ENCODE results near the gene MSLN. TPM values are rescaled to one million over a fixed set of nuclear protein-coding genes. Genes with fewer than 3 reads are reported as not detected.

MSLN gene
- total RNA-seq, 1 experiment from 2014 or later = not detected

DNA sequence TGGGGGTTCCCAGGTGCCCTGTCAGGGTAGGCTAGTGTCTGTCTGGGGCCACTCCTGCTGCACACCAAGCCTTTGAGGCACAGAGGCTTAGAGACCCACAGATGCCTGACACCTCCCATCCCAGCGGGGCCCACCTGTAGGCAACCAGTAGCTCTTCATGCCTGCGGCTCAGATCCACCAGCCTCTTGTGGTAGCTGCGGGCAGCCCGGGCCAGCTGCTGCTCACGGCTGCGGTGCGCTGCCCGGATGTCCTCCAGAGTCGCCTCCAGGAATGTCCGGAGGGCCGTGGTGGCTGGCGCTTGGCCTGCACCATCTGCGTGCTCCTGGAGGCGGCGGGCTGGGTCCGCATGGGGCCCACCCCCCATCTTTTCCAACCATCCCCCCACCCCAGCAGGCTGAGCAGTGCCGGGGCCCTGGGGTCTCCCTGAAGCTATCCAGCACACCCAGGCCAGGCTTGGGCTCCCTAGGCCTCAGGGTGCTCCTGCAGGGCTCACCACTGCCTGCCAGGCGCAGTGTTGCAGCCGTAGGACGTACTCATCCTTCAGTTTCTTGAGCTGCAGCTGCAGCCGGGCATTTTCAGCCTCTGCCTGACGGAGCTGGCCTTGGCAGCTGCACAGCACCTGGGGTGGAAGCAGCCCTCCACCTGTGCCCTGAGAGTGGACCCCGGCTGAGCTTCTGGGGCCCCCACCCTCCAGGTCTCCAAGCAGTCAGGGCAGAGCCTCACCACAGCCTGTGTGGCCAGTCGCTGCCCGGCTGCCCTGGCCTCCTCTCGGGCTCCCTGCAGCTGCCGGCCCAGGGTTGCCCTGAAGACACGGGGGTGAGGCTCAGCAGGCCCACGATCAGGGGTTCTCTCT, 36.1 kb upstream of the MSLN start:
- intact Hi-C loops (cut with micrococcal nuclease; ENCODE audit: unreplicated experiment) = no loop called here
- no peaks in the 10 kb centered on the region for H3K9me3 ChIP-seq (ENCODE audit: low read depth, low read length, poor library complexity, severe bottlenecking)
- POLR2A ChIA-PET (ENCODE audit: low non-redundant PET) = no interaction called here
- TF ChIP-seq EZH2 (IDR thresholded peaks at IDR 0.05; ENCODE audit: borderline replicate concordance, low read depth, low read length, poor library complexity, severe bottlenecking) = no peak
- TF ChIP-seq, protein P1, sequence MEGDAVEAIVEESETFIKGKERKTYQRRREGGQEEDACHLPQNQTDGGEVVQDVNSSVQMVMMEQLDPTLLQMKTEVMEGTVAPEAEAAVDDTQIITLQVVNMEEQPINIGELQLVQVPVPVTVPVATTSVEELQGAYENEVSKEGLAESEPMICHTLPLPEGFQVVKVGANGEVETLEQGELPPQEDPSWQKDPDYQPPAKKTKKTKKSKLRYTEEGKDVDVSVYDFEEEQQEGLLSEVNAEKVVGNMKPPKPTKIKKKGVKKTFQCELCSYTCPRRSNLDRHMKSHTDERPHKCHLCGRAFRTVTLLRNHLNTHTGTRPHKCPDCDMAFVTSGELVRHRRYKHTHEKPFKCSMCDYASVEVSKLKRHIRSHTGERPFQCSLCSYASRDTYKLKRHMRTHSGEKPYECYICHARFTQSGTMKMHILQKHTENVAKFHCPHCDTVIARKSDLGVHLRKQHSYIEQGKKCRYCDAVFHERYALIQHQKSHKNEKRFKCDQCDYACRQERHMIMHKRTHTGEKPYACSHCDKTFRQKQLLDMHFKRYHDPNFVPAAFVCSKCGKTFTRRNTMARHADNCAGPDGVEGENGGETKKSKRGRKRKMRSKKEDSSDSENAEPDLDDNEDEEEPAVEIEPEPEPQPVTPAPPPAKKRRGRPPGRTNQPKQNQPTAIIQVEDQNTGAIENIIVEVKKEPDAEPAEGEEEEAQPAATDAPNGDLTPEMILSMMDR (conservative IDR thresholded peaks at IDR 0.05; ENCODE audit: low read depth, low read length) = no peak
- H3K4me1 ChIP-seq (ENCODE audit: insufficient read depth, low read length, poor library complexity, severe bottlenecking) = peaks cover 19% of the 10 kb centered on the region
- no peak overlapping the region for H3K4me3 ChIP-seq (ENCODE audit: low read depth, low read length, poor library complexity, severe bottlenecking)
- no TSS peak for BruUV-seq (replicated peaks)
- H3K36me3 ChIP-seq (ENCODE audit: insufficient read depth, low read length, poor library complexity, severe bottlenecking) = no peaks in the 10 kb centered on the region
- CTCF ChIA-PET = interaction anchor here (0.6 kb wide), 1 partner anchor 29 kb away, joined by 3 read pairs; no protein-coding TSS in a partner anchor
- H3K27ac ChIP-seq (ENCODE audit: low read depth, low read length, poor library complexity, severe bottlenecking) = no peak overlapping the region
- H3K27me3 ChIP-seq (replicated peaks; ENCODE audit: insufficient read depth, low read depth, low read length, poor library complexity) = no peaks in the 10 kb centered on the region
- DNase-seq (ENCODE audit: low spot score) = no peak

DNA sequence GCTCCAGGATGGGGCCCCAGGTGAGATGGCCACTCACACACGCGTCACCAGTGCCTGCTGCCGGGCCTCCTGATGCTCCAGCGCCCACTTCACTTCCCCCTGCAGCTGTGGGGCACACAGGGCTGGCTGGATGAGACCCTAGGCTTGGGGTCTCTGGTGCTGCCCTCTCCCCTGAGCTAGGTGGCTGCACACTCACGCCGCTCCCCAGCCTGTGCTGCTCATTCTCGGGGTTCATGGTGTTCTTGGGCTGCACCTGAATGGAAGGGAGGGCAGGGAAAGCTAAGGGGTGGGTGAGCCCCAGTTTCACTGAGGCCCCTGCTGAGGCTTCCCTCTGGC, 35.5 kb upstream of the MSLN start:
- intact Hi-C loops (cut with micrococcal nuclease; ENCODE audit: unreplicated experiment) = no loop called here

DNA sequence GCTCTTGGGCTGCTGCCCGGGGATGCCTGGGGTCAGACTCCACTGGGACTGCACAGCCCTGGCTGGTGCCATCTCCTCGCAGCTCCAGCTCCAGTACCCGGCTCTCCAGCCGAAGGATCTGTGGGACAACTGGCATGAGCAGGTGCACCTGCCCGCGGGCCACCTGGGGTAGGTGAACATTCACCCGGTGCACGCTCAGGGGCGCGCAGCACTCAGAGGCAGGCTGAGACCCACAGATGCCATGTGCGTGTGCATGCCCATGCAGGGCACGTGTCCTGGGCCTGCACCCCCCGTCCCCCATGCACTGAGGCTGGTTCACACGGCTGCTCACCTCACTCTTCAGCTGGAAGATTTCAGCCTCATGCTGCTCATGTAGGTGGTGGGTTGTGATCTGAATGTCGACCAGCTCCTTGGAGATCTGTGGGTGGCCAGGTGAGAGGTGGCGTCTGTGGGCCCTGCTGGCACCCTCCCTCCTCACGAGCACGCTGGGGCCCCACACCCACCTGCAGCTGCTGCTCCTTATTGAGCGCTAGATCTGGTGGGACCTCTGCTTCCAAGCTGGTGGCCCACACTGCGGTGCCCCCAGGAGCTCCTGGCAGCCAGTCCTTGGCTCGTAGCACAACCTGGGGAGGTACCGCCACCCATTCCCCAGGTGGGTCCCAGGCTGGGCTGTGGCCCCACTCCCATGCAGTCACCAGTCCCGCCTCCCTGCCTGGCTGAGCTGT, 34.9 kb upstream of the MSLN start:
- TF ChIP-seq EZH2 (IDR thresholded peaks at IDR 0.05; ENCODE audit: borderline replicate concordance, low read depth, low read length, poor library complexity, severe bottlenecking) = no peak
- no peaks in the 10 kb centered on the region for H3K9me3 ChIP-seq (ENCODE audit: low read depth, low read length, poor library complexity, severe bottlenecking)
- CTCF ChIA-PET = interaction anchor here (0.6 kb wide), 1 partner anchor 74 kb away, joined by 3 read pairs; no protein-coding TSS in a partner anchor
- no peak overlapping the region for H3K4me3 ChIP-seq (ENCODE audit: low read depth, low read length, poor library complexity, severe bottlenecking)
- H3K27me3 ChIP-seq (replicated peaks; ENCODE audit: insufficient read depth, low read depth, low read length, poor library complexity) = no peaks in the 10 kb centered on the region
- no peaks in the 10 kb centered on the region for H3K36me3 ChIP-seq (ENCODE audit: insufficient read depth, low read length, poor library complexity, severe bottlenecking)
- H3K27ac ChIP-seq (ENCODE audit: low read depth, low read length, poor library complexity, severe bottlenecking) = no peak overlapping the region
- POLR2A ChIA-PET (ENCODE audit: low non-redundant PET) = no interaction called here
- H3K4me1 ChIP-seq (ENCODE audit: insufficient read depth, low read length, poor library complexity, severe bottlenecking) = peaks cover 10% of the 10 kb centered on the region
- BruUV-seq (replicated peaks) = no TSS peak
- DNase-seq (ENCODE audit: low spot score) = no peak
- intact Hi-C loops (cut with micrococcal nuclease; ENCODE audit: unreplicated experiment) = no loop called here

More for the DNA sequence above, 35.5 kb upstream of the MSLN start:
- no peaks in the 10 kb centered on the region for H3K36me3 ChIP-seq (ENCODE audit: insufficient read depth, low read length, poor library complexity, severe bottlenecking)
- H3K9me3 ChIP-seq (ENCODE audit: low read depth, low read length, poor library complexity, severe bottlenecking) = no peaks in the 10 kb centered on the region
- ChIA-PET POLR2A (ENCODE audit: low non-redundant PET) (no interaction called here), CTCF (interaction anchor here (0.6 kb wide), 1 partner anchor 29 kb away, joined by 3 read pairs; no protein-coding TSS in a partner anchor)
- DNase-seq (ENCODE audit: low spot score) = no peak
- TF ChIP-seq, protein P1 (conservative IDR thresholded peaks at IDR 0.05; ENCODE audit: low read depth, low read length) = no peak
- no peak for TF ChIP-seq EZH2 (IDR thresholded peaks at IDR 0.05; ENCODE audit: borderline replicate concordance, low read depth, low read length, poor library complexity, severe bottlenecking)
- H3K27ac ChIP-seq (ENCODE audit: low read depth, low read length, poor library complexity, severe bottlenecking) = no peak overlapping the region
- peaks cover 15% of the 10 kb centered on the region for H3K4me1 ChIP-seq (ENCODE audit: insufficient read depth, low read length, poor library complexity, severe bottlenecking)
- no peaks in the 10 kb centered on the region for H3K27me3 ChIP-seq (replicated peaks; ENCODE audit: insufficient read depth, low read depth, low read length, poor library complexity)
- H3K4me3 ChIP-seq (ENCODE audit: low read depth, low read length, poor library complexity, severe bottlenecking) = no peak overlapping the region
- BruUV-seq (replicated peaks) = no TSS peak

Measured in A673 (cell line).